HCT116 (cell line): ENCODE measurements around the gene TGM4. TPM values are rescaled to one million over a fixed set of nuclear protein-coding genes. Genes with fewer than 3 reads are reported as not detected.

ENCODE experiments used
- ATAC-seq: fragments of 200-7000 bp; cut with Tn5 transposase; 2 replicates; pipeline ENCODE4 v1.9.1; 2020; ENCODE audit warnings: mild to moderate bottlenecking, moderate library complexity
- BruUV-seq: library from RNA; stranded (reverse); fragments of 400-500 nt; replicated peaks from 2 replicates; lab custom pipeline; 2021; lab: Mats Ljungman, UMichigan
- CTCF ChIA-PET: fragments of 300-600 bp; sonication (Branson Sonifier 250); formaldehyde crosslinking; loops from one replicate; lab custom pipeline; 2021; ENCODE audit warnings: antibody characterized with exemption; lab: Charles Lee
- POLR2A ChIA-PET: fragments of 300-600, 350-600 bp; sonication (Branson Sonifier 250); formaldehyde crosslinking; loops from one replicate; lab custom pipeline; 2021; ENCODE audit warnings: antibody characterized with exemption; lab: Charles Lee
- RAD21 ChIA-PET, 2 experiments: fragments of 300-600 bp; sonication (Branson Sonifier 250); formaldehyde crosslinking; loops; one replicate each; lab custom pipeline; 2023; ENCODE audit warnings: low total read pairs in 2 of 2; ENCODE audit not compliant: uncharacterized antibody in 2 of 2, unreplicated experiment in 2 of 2, low non-redundant PET in 1 of 2; lab: Charles Lee
- DNase-seq: peaks from one replicate; pipeline ENCODE4 v3.0.0-alpha.2; 2010; ENCODE audit warnings: low read depth, low spot score
- H2AFZ ChIP-seq: fragments of 200-600 bp; shearing (Covaris generic), sonication (generic); 2 replicates; pipeline ENCODE4 v1.6.1; 2017; ENCODE audit warnings: low read depth, mixed run types, mixed read lengths, antibody characterized with exemption, low read length; ENCODE audit not compliant: poor library complexity, severe bottlenecking
- H3K27ac ChIP-seq: 2 replicates; pipeline ENCODE4 v1.5.1; 2012; ENCODE audit warnings: low read depth, low read length
- H3K27me3 ChIP-seq: fragments of 200-600 bp; sonication (generic); 2 replicates; pipeline ENCODE4 v1.6.1; 2016; ENCODE audit warnings: mixed run types, low read length, mixed read lengths; ENCODE audit not compliant: insufficient read depth
- H3K36me3 ChIP-seq, 2 experiments: fragments of 200-500 bp in 1 of 2; fragments of 200-600 bp in 1 of 2; sonication (Bioruptor generic) in 1 of 2; sonication (generic) in 1 of 2; 2 replicates each; pipeline versions ENCODE4 v1.5.1 to v1.6.1; 2014 to 2016; ENCODE audit warnings: low read length in 2 of 2, inconsistent platforms in 1 of 2, mixed read lengths in 1 of 2, mixed run types in 1 of 2; ENCODE audit not compliant: insufficient read depth in 2 of 2, control insufficient read depth in 1 of 2
- H3K4me1 ChIP-seq, 2 experiments: fragments of 200-600 bp in 1 of 2; sonication (generic) in 1 of 2; 2 replicates each; pipeline versions ENCODE4 v1.5.1 to v1.6.1; 2012 to 2017; ENCODE audit warnings: low read length in 2 of 2, inconsistent platforms in 1 of 2, mild to moderate bottlenecking in 1 of 2, mixed read lengths in 1 of 2, mixed run types in 1 of 2, moderate library complexity in 1 of 2; ENCODE audit not compliant: insufficient read depth in 2 of 2, control insufficient read depth in 1 of 2
- H3K4me2 ChIP-seq: fragments of 200-600 bp; sonication (generic); 2 replicates; pipeline ENCODE4 v1.6.1; 2017; ENCODE audit warnings: mixed run types, low read length, mixed read lengths
- H3K4me3 ChIP-seq, 2 experiments: fragments of 200-600 bp in 1 of 2; sonication (generic) in 1 of 2; replicated peaks in 1 of 2; 2 replicates each; pipeline ENCODE4 v1.5.1; 2011 to 2016; ENCODE audit warnings: low read length in 2 of 2, control low read depth in 1 of 2, low read depth in 1 of 2, mild to moderate bottlenecking in 1 of 2, mixed read lengths in 1 of 2, mixed run types in 1 of 2
- H3K79me2 ChIP-seq: fragments of 200-600 bp; sonication (generic); 2 replicates; pipeline ENCODE4 v1.6.1; 2017; ENCODE audit warnings: mild to moderate bottlenecking, mixed run types, low read length, moderate library complexity, mixed read lengths; ENCODE audit not compliant: insufficient read depth
- H3K9ac ChIP-seq: fragments of 200-600 bp; sonication (generic); 2 replicates; pipeline ENCODE4 v1.6.1; 2016; ENCODE audit warnings: low read length, mixed read lengths
- H3K9me2 ChIP-seq: fragments of 200-600 bp; sonication (generic), shearing (Covaris generic); 2 replicates; pipeline ENCODE4 v1.6.1; 2017; ENCODE audit warnings: mixed run types, mild to moderate bottlenecking, moderate library complexity; ENCODE audit not compliant: insufficient read depth
- H3K9me3 ChIP-seq, 2 experiments: fragments of 200-500 bp in 1 of 2; fragments of 200-600 bp in 1 of 2; sonication (Bioruptor generic) in 1 of 2; sonication (generic) in 1 of 2; 2 replicates each; pipeline ENCODE4 v1.6.1; 2014 to 2017; ENCODE audit warnings: low read length in 2 of 2, mixed read lengths in 2 of 2, inconsistent platforms in 1 of 2, low read depth in 1 of 2, mild to moderate bottlenecking in 1 of 2, mixed run types in 1 of 2, moderate library complexity in 1 of 2; ENCODE audit not compliant: control insufficient read depth in 1 of 2, insufficient read depth in 1 of 2
- H4K20me1 ChIP-seq: fragments of 200-600 bp; sonication (generic), shearing (Covaris generic); 2 replicates; pipeline ENCODE4 v1.6.1; 2017; ENCODE audit warnings: mixed run types, mild to moderate bottlenecking, moderate library complexity; ENCODE audit not compliant: insufficient read depth
- CBX3 ChIP-seq: IDR thresholded peaks from 2 replicates; pipeline ENCODE4 v1.6.1; 2012; ENCODE audit warnings: low read depth
- CEBPB ChIP-seq: IDR thresholded peaks from 2 replicates; pipeline ENCODE4 v1.6.1; 2012; ENCODE audit warnings: low read depth
- EZH2 ChIP-seq: fragments of 200-600 bp; sonication (generic); IDR thresholded peaks from 2 replicates; pipeline ENCODE4 v1.6.1; 2017; ENCODE audit warnings: antibody characterized with exemption, mixed run types
- EZH2phosphoT487 ChIP-seq: fragments of 200-600 bp; IDR thresholded peaks from 2 replicates; pipeline ENCODE4 v1.6.1; 2018; ENCODE audit warnings: antibody characterized with exemption, borderline replicate concordance
- FOSL1 ChIP-seq: IDR thresholded peaks from 2 replicates; pipeline ENCODE4 v1.6.1; 2012; ENCODE audit warnings: low read depth
- JUND ChIP-seq: IDR thresholded peaks from 2 replicates; pipeline ENCODE4 v1.6.1; 2012
- POLR2A ChIP-seq: IDR thresholded peaks from 2 replicates; pipeline ENCODE4 v1.7.0; 2011; ENCODE audit warnings: borderline replicate concordance; ENCODE audit not compliant: insufficient read depth, insufficient read length; ENCODE audit errors: extremely low read depth
- POLR2AphosphoS5 ChIP-seq: IDR thresholded peaks from 2 replicates; pipeline ENCODE4 v1.6.1; 2011; ENCODE audit warnings: mild to moderate bottlenecking, low read depth, low read length, moderate library complexity
- RAD21 ChIP-seq: IDR thresholded peaks from 2 replicates; pipeline ENCODE4 v1.6.1; 2012; ENCODE audit warnings: low read depth, mild to moderate bottlenecking
- SRF ChIP-seq: IDR thresholded peaks from 2 replicates; pipeline ENCODE4 v1.6.1; 2012; ENCODE audit warnings: low read depth
- TCF7L2 ChIP-seq: IDR thresholded peaks from 2 replicates; pipeline ENCODE4 v1.7.0; 2011; ENCODE audit warnings: borderline replicate concordance, inconsistent platforms; ENCODE audit not compliant: insufficient read depth, insufficient read length; ENCODE audit errors: extremely low read depth
- YY1 ChIP-seq: IDR thresholded peaks from 2 replicates; pipeline ENCODE4 v1.6.1; 2011; ENCODE audit warnings: low read length, low read depth, moderate library complexity, mild to moderate bottlenecking; ENCODE audit not compliant: insufficient replicate concordance; ENCODE audit errors: extremely low read depth
- ZFX ChIP-seq: fragments of 450-650 bp; IDR thresholded peaks from 2 replicates; pipeline ENCODE4 v1.6.1; 2017
- intact Hi-C: fragments of 100-400 bp; cut with micrococcal nuclease; formaldehyde crosslinking; loops from 2 replicates; pipeline ENCODE4 v1.10.0; 2022
- total RNA-seq: library from RNA; stranded (reverse); gene quantifications from one replicate; pipeline ENCODE4 v1.2.1, GENCODE V29; 2021; ENCODE audit not compliant: unreplicated experiment
- TF ChIP-seq, protein P1 (sequence below): IDR thresholded peaks from 2 replicates; pipeline ENCODE4 v1.6.1; 2012
- TF ChIP-seq, protein P2 (sequence below): IDR thresholded peaks from 2 replicates; pipeline ENCODE4 v1.6.1; 2012
- TF ChIP-seq, protein P3 (sequence below), 3 experiments: fragments of 200-600 bp in 1 of 3; sonication (generic) in 1 of 3; IDR thresholded peaks in 2 of 3; conservative IDR thresholded peaks in 1 of 3; 2 replicates each; pipeline ENCODE4 v1.5.1; 2012 to 2017; ENCODE audit warnings: low read depth in 2 of 3, low read length in 2 of 3, antibody characterized with exemption in 1 of 3, borderline replicate concordance in 1 of 3, control low read depth in 1 of 3, mild to moderate bottlenecking in 1 of 3, mixed read lengths in 1 of 3, mixed run types in 1 of 3, moderate library complexity in 1 of 3; ENCODE audit not compliant: insufficient read depth in 1 of 3

The TGM4 gene
- total RNA-seq, 1 experiment from 2014 or later: not detected

DNA sequence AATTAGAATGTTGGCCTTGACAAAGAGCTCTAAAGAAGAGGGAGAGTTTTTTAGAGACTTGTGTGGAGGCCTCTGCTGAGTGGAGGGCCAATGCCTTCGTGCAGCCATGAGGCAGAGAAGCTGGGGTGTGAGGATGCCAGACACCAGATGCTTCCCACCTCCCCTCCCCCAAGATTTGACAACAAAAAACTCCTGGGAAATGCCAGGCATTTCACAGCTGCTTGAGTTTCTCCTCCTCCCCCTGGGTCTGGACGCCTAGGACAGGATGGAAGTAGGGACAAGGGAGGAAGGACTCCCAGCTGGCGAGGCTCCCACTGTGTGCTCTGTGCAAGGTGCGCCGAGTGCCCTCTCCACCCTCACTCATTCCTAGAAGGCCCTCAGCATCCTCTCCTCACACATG lies 20.1 kb downstream of the TGM4 start:
- H3K36me3 ChIP-seq: no peaks in the 10 kb centered on the region
- H3K27me3 ChIP-seq: no peaks in the 10 kb centered on the region
- H2AFZ ChIP-seq: no peak overlapping the region
- ATAC-seq (no peak), DNase-seq (no peak)
- no peaks in the 10 kb centered on the region for H3K9me2 ChIP-seq
- H3K4me3 ChIP-seq: no peak overlapping the region
- intact Hi-C loops: no loop called here
- H3K79me2 ChIP-seq: no peaks in the 10 kb centered on the region
- H4K20me1 ChIP-seq: no peaks in the 10 kb centered on the region
- H3K9ac ChIP-seq: no peak overlapping the region
- ChIA-PET RAD21 (no interaction called here), POLR2A (no interaction called here), CTCF (no interaction called here)
- no peaks in the 10 kb centered on the region for H3K9me3 ChIP-seq
- no TSS peak for BruUV-seq
- no peak overlapping the region for H3K27ac ChIP-seq
- TF ChIP-seq POLR2AphosphoS5: no peak
- TF ChIP-seq, protein P1, sequence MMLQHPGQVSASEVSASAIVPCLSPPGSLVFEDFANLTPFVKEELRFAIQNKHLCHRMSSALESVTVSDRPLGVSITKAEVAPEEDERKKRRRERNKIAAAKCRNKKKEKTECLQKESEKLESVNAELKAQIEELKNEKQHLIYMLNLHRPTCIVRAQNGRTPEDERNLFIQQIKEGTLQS: no peak
- TF ChIP-seq, protein P2, sequence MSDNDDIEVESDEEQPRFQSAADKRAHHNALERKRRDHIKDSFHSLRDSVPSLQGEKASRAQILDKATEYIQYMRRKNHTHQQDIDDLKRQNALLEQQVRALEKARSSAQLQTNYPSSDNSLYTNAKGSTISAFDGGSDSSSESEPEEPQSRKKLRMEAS: no peak
- no peak for TF ChIP-seq JUND
- TF ChIP-seq YY1: no peak
- TF ChIP-seq FOSL1: no peak
- no peak for TF ChIP-seq ZFX
- TF ChIP-seq CEBPB: no peak
- no peak for TF ChIP-seq SRF
- TF ChIP-seq CBX3: no peak
- no peak for TF ChIP-seq POLR2A
- H3K4me1 ChIP-seq: peaks cover 0 to 8% of the 10 kb centered on the region in 2 experiments; a peak in 1 of 4 replicates
- no peak overlapping the region for H3K4me2 ChIP-seq

DNA sequence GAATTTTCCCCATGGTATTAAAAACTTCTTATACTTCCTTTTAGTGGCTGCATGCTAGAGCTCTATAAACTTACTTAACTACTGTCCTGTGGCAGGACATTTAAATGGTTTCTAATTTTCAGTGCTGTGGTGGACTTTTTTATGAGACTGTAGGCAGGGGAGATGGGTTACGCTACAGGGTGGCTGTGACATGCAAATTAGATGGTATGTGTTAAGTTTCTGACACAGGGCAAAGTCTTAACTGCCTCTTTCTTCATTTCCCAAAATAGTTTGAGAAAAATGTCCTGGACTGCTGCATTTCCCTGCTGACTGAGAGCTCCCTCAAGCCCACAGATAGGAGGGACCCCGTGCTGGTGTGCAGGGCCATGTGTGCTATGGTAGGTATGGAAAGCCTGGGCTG lies 22.0 kb downstream of the TGM4 start:
- no peak overlapping the region for H3K27ac ChIP-seq
- POLR2A ChIA-PET: no interaction called here
- TF ChIP-seq JUND (no peak), EZH2 (no peak), RAD21 (no peak), TCF7L2 (no peak), EZH2phosphoT487 (no peak)
- TF ChIP-seq, protein P3, sequence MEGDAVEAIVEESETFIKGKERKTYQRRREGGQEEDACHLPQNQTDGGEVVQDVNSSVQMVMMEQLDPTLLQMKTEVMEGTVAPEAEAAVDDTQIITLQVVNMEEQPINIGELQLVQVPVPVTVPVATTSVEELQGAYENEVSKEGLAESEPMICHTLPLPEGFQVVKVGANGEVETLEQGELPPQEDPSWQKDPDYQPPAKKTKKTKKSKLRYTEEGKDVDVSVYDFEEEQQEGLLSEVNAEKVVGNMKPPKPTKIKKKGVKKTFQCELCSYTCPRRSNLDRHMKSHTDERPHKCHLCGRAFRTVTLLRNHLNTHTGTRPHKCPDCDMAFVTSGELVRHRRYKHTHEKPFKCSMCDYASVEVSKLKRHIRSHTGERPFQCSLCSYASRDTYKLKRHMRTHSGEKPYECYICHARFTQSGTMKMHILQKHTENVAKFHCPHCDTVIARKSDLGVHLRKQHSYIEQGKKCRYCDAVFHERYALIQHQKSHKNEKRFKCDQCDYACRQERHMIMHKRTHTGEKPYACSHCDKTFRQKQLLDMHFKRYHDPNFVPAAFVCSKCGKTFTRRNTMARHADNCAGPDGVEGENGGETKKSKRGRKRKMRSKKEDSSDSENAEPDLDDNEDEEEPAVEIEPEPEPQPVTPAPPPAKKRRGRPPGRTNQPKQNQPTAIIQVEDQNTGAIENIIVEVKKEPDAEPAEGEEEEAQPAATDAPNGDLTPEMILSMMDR (IDR thresholded peaks at IDR 0.05 in 2 of 3, conservative IDR thresholded peaks at IDR 0.05 in 1 of 3; ENCODE audit: borderline replicate concordance in 1 of 3, insufficient read depth in 1 of 3, low read depth in 2 of 3, low read length in 2 of 3): no peak
- intact Hi-C loops: no loop called here
- CTCF ChIA-PET: interaction anchor here (0.8 kb wide), 1 partner anchor 15 kb away, joined by 3 read pairs; no protein-coding TSS in a partner anchor
- ATAC-seq: no peak
- no peak for DNase-seq
- no TSS peak for BruUV-seq
- RAD21 ChIA-PET: no interaction called here
- no peak overlapping the region for H2AFZ ChIP-seq
- H3K4me2 ChIP-seq: no peak overlapping the region
- no peaks in the 10 kb centered on the region for H3K79me2 ChIP-seq
- no peak overlapping the region for H3K9ac ChIP-seq
- H3K27me3 ChIP-seq: no peaks in the 10 kb centered on the region
- no peaks in the 10 kb centered on the region for H3K36me3 ChIP-seq
- no peaks in the 10 kb centered on the region for H4K20me1 ChIP-seq
- H3K4me3 ChIP-seq: no peak overlapping the region
- no peaks in the 10 kb centered on the region for H3K9me3 ChIP-seq
- peaks cover 0 to 8% of the 10 kb centered on the region in 2 experiments; a peak in 1 of 4 replicates for H3K4me1 ChIP-seq
- H3K9me2 ChIP-seq: no peaks in the 10 kb centered on the region
